Activated CD4-positive, alpha-beta T cell treated with anti-CD3 and anti-CD28 coated beads, Interleukin-2, Interleukin-4, amounts not matched to agents 100 ng/mL and 50 ng/mL, durations not matched to agents 16 hours and 8 hours (primary cell): ENCODE results near the gene SHB.
A peak's percentile ranks its signal among the peaks of the same experiment; 100 is the strongest.

Experiments used
- DNase-seq: peaks from one replicate; pipeline ENCODE4 v3.0.0-alpha.2; 2020; ENCODE audit warnings: low spot score

Gene SHB, protein sequence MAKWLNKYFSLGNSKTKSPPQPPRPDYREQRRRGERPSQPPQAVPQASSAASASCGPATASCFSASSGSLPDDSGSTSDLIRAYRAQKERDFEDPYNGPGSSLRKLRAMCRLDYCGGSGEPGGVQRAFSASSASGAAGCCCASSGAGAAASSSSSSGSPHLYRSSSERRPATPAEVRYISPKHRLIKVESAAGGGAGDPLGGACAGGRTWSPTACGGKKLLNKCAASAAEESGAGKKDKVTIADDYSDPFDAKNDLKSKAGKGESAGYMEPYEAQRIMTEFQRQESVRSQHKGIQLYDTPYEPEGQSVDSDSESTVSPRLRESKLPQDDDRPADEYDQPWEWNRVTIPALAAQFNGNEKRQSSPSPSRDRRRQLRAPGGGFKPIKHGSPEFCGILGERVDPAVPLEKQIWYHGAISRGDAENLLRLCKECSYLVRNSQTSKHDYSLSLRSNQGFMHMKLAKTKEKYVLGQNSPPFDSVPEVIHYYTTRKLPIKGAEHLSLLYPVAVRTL

DNA sequence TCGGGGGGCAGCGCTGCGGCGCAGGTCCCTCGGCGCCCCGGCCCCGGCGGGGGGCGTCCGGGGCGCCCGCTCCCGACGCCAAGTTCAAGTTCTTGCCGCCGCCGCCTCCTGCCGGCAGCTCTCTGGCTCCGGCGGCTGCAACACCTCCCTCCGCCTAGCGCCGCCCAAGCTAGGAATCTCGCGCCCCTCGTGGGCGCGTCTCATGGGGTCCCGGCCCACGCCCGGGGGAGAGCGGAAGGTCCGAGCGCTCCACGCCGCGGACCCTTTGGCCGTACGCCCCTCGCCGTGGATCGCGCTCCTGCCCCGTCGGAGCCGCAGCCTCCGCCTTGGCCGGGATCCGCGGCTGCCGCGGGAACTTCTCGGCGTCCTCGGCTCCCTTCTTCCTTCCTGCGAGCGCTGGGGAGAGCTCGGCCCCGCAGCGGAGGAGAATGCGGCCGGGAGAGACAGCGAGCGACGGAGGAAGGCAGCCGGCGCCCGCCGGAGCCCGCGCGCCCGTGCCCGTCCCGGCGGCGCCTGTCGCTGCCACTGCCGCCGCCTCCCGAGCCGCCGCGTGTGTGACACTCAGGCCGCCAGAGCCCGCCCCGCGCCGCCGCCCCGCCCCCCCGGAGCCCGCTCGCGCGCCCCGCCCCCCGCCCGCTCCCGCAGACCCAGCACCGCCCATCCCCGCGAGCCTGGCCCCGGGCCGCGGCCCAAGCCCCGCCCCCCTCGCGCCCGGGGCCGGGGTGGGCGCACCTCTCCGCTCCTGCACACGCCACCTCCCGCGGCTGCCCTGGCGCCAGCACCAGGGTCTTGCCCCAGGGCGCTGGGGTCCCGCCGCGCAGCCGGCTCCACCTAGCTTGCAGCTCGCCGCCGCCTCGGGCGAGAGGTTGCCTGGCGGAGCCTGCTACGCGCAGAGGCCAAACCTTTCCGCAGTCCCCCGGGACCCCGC, at the start of gene SHB:
Gene SHB (minus strand): TSS at position 527 of the 928 bp plus-strand sequence. CDS start 582 bp downstream, outside the sequence.
- DNase-seq = peak; percentile 63

DNA sequence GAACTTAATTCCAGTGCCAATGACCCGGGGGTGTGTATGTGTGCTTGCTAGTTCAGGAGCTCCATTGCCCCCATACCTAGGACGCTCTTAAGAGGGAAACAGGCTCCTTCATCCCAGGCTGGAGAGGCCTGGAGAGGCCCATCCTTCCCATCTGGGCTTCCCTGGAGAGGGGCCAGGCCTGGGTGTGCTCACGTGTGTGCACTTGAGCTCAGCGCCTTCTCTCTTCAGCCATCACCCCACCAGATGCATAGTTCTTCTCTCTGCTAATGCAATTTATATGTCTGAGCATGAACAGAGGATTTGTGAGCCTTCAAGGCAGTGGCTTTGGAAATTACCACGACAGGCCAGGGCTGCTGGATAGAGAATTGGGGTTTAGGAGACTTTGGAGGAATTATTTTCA, 48.6 kb upstream of the SHB start:
- no peak for DNase-seq

DNA sequence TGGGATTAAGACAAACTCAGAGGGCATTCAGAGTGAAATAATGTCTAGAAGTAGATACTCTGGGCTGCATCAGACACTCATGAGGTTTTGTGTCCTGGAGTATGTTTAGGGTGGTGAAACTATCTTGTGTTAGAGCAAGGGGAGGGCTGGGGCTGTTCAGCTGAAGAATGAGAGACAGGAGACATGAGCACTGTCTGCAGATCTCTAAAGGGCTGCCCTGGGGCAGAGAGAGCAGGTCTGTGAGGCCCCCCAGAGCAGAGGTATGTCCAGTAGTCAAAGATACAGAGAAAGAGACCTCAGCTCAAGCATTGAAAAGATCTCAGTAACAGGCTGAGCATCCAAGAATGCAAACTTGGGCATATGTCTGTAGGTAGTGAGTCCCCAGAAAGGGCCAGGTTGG, 45.9 kb upstream of the SHB start:
- no peak for DNase-seq

DNA sequence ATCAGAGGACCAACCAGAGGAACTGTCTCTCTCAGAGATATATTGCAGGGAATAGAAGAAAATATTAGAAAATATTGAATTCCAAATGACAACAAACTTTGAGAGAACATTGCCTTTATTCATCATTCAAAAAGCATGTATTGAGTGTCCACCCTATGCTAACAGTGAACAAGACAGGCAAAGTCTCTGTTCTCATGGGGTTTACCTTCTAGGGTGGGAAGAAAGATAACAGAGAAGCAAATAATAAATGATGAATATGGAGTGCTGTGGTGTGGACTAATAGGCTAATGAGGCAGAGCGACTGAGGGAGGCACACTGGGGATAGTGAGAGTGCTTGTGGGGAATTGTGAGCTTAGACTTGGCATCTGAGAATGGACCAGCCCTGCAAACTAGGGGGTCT, 43.4 kb upstream of the SHB start:
- DNase-seq = no peak

DNA sequence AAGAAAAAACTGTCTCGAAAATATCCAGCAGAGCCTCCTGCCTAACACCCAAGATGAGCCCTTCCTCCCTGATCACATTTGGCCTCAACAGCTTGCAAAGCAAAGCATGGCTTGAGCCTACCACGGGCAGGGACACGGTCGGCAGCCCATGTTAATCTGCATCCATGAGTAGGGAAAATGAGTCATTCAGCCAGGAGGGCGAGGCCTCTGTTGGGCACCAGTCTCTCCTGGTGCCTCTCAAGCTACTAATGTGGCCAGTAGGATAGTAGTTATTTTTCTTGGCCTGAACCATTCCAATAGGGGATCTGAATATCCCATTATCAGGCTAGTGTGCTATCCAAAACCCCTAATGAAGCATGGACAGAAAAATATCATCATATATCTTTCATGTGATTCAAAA, 43.0 kb upstream of the SHB start:
- DNase-seq = no peak

DNA sequence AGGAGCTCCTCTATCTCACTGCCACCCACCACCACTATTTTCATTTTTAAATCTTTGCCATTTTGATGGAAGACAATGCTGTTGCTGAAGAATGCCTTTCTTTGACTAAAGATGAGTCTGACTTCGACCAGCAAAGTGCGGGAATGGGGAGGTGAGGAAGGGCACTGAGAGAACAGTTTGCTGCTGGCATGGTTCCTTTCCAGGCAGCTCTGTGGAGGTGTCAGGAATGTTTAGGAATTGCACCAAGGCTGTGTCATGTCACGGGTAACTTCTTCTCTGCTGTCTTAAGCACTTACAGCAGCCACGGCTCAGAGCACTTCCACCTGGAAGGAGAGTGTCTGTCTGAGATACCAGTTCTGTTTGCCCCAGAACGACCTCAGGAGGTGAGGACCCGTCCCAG, 41.4 kb upstream of the SHB start:
- no peak for DNase-seq

DNA sequence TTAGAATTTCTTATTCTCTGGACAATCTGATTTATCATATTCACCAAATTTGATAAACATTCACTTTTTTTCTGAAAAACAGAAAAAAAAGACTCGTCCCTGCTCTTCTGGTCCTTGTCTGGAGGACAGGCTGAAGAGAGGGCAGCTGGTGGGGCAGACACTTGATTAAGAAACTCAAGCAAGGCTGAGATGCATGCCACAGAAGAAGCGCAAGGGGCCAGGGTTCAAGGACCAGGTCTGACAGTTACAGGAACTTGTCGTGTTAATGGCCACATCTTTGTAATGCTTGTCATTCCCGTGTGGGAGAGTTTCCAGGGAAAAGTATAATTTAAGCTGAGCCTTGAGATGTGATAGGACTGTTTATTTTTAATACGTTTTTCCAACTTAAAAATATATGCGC, 40.6 kb upstream of the SHB start:
- DNase-seq = no peak

DNA sequence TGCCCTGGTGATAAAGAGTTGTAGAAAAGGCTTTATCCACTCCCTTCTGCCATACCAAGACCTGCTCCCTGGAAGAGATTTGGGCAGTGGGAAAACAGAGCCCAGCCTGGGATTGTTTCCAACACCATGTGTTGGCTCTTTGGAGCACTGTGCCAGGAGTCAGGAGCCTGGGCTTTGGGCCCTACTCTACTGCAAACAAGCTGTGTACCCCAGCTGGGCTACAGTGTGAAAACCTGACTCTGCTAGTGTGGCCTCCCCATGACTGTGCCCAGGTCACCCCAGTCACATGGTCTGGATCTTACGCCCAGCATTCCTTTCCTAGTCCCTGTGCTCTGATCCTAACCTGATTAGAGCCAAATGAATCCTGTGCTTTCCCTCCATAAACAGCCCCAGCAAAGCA, 39.3 kb upstream of the SHB start:
- no peak for DNase-seq

DNA sequence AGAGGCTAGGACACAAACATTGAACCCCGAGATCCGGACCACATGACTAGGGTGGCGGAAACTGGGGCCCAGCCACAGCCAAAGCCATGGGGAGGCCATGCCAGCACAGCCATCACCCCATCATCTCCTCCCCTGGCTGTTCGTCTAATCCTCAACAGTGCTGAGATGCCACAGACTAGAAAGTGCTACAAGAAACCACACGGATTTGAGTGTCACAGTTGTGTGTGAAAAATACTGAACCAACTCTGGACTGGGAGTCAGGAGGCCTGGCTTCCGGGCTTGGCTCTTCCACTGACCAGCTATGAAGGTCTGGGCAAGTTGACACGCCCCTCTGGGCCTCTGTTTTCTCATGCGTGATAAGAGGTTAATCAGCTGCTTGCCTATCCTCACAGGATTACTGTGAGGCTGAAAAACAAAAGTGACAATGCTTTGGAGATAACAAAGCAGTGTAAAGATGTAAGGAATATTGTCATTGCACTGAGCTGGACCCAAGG, 38.8 kb upstream of the SHB start:
- no peak for DNase-seq

DNA sequence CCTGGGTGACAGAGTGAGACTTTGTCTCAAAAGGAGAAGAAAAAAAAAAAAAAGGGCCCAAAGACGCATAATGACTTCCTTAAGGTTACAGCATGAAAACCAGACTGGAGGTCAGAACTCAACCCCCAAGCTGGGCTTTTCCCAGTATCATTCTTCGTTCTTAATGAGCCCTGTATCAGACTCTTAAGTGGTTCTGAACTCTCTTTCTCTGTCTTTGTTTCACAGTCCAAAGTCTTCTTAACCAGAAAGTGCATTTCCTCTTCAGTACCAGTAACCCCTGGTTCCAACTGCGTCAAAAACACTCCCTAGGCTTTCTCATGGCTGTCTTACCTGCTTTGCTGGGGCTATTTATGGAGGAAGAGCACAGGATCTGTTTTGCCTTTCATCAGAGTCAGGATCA, 38.4 kb upstream of the SHB start:
- no peak for DNase-seq

DNA sequence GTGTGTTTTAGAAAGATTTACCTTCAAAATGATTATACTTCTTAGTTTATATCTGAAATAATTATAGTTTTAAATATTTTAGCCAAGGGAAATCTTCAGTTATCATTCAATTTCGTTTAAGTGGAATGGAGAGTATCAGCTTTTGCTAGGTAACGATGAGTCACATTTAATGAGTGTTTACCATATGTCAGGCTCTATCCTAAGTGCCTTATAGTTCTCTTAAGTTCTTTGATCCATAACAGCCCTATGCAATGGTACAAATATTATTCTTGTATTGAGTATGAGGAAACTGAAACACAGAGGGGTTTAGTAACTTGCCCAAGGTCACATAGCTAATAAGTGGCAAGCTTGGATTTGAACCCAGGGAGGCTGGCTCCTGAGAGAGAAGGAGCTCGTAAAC, 37.5 kb upstream of the SHB start:
- no peak for DNase-seq

DNA sequence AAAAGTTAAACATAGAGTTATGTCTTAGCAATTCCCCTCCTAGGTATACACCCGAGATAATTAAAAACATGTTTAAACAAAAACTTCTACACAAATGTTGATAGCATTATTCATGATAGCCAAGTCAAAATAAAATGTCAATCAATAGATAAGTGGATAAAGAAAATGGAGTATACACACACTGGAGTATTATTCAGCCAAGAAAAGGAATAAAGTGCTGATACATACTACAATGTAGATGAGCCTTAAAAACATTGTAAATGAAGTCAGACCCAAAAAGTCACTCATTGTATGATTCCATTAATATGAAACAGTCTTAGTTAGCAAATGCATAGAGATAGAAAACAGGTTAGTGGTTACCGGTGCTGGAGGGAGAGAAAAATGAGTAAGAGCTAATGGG, 34.3 kb upstream of the SHB start:
- DNase-seq = no peak

DNA sequence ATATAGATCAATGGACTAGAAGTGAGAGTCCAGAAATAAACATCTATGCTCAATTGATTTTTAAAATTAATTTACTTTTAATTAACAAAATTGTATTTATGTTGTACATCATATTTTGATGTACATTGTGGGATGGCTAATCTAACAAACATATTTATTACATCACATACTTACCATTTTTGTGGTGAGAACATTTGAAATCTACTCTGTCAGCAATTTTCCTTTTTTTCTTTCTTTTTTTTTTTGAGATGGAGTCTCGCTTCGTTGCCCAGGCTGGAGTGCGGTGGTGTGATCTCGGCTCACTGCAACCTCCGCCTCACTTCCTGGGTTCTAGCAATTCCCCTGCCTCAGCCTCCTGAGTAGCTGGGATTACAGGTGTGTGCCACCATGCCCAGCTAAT, 32.4 kb upstream of the SHB start:
- no peak for DNase-seq

DNA sequence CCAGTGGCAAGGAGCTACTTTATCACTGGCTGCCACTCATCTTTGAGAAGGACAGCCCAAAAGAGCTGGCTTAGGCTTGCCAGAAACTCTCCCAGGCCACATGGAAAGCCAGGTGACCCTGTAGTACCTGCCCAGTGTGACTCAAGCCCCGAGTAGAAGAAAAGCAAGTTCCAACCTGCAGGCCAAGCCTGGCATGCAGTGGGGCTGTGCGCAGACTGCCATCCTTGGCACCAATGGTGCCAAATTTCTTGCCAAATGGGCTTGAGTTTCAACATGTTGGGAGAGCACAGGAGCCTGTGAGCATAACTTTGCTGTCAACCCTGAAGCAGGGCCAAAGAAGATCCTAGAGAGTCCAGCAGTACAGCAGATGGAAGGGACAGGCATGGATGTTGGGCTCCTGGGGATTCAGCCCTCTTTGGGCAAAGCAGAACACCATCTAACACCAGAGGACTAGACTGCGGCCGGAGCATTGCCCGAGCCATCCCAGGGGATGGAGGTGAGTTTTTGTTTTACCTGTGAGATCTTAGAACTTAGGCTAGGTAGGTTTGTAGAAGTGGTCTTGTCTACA, 27.3 kb upstream of the SHB start:
- DNase-seq = no peak

DNA sequence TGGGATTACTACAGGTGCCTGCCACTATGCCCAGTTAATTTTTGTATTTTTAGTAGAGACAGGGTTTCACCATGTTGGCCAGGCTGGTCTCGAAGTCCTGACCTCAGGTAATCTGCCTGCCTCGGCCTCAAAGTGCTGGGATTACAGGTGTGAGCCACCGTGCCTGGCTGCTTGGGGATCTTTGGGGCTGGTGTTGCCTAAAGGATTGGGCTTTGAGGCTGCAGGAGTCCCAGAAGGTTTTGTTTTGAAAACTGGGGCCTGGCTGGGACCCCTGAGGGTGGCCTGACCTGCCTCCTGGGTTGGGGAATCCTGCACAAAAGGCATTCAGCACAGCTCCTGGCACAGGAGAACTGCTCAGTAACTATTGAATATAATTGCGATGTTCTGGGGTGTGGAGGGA, 25.1 kb upstream of the SHB start:
- no peak for DNase-seq

DNA sequence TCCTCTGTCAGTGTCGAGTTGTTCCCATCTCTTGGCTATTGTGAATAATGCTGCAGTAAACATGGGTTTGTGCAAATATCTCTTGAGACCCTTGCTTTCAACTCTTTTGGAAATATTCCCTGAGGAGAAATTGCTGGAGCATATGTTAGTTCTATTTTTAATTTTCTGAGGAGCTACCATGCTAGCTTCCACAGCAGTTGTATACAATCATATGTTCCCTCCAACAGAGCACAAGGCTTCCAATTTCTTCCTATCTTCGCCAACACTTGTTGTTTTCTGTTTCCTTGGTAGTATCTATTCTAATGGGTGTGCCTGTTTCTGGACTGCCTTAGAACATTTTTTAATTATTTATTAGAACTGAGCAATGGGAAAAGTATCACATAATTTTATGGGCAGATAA, 23.6 kb upstream of the SHB start:
- no peak for DNase-seq

DNA sequence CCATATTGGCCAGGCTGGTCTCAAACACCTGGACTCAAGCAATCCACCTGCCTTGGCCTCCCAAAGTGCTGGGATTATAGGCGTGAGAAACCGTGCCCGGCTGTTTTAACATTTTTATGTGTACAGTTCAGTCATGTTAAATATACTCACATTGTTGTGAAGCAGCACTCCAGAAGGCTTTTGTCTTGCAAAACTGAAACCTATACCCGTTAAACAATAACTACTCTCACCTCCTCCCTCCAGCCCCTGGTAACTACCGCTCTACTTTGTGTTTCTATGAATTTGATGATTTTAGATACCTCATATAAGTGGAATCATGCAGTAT, 23.1 kb upstream of the SHB start:
- no peak for DNase-seq

DNA sequence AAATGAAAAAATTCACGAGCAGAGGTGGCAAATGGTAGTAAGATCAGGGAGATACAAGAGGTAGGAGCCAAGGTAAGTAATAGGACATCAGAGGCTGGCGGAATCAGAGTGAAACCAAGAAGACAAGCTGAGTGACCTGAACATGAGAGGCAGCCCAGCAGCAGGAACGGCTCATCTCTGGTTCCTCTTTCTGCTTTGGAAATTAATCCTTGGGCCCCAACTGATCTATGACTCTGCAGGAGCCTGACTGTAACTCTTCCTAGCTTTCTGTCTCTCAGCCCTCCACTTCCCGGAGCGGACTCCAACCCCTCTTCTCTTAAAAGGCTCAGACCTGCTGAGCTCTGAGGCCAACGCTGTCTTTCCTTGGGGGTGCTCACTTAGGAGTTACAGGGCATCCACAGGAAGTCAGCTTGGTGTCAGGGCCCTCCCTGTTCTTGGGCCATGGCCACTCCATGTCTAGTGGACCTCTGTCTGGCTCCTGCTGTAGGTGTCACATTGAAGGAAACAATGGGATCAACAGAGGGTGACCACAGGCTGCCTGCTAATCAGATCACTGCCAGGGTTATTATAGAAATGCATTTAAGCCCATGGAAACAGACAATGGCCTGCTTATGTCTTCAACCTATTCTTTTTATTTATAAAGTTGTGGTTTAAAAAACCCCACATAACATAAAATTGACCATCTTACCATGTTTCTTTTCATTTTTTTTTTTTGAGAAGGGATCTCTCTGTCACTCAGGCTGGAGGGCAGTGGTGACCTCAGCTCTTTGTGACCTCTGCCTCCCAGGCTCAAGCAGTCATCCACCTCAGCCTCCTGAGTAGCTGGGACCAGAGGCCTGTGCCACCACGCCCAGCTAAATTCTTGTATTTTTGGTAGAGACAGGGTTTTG, 22.5 kb upstream of the SHB start:
- no peak for DNase-seq

DNA sequence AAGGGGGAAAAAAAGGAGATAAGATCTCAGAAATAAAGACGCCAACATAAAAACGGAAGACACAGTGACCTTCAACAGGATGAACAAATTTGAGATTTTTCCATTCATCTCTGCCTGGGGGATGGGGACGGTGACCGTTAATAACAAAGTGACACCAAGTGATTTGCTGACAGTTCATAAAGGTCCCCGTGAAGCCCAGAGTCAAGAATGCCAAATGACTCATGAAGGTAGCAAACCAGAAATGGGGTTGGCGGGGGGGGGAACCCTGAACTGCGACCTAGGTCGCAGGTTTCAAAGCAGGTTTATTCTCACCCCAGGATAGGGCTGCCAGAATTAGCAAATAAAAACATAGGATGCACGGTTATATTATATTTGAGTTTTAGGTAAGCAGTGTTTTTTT, 21.1 kb upstream of the SHB start:
- DNase-seq = no peak

DNA sequence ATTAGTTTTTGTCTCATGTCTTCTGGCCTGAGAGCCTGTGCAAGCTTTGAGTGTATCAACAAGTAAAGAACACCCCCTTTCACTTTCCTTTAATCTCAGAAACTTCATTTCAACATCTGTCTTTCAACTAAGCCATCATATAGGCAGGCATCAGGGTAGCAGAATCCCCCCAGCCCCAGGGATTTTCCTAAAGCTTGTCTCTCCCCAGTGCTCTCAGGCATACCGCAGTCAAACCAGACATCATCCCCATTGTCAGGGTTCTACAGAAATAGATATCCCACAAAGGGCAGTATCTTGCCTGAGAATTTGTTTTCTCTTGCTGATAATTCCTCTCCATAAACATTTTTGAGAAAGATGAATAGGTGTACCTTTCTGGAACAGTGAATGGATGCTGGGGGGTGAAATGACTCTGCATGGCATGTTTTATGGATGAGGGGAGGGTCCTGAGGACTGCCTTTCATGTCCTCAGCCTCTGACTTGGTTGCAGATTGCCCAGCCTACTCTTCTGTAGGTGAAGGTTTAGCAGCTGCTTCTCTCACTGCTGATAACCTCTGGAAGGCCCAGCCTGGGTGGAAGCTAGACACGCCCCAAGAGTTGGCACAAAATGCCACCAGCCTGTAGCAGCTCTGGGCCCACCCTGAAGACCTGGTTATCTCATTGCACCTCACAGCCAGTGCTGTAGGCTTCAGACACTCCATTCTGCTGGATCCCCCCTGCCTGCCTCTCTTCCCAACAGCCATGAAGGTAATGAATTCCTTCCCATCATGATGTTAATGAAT, 20.5 kb upstream of the SHB start:
- no peak for DNase-seq
